Measurements from ENCODE around the gene LDLRAD1. TPM values are rescaled to one million over a fixed set of nuclear protein-coding genes. Genes with fewer than 3 reads are reported as not detected.

LDLRAD1 gene
- polyA plus RNA-seq, 1 donor (not counting 4 experiments of a cell fraction or from before 2014, with no cell fraction given), result not detected

DNA sequence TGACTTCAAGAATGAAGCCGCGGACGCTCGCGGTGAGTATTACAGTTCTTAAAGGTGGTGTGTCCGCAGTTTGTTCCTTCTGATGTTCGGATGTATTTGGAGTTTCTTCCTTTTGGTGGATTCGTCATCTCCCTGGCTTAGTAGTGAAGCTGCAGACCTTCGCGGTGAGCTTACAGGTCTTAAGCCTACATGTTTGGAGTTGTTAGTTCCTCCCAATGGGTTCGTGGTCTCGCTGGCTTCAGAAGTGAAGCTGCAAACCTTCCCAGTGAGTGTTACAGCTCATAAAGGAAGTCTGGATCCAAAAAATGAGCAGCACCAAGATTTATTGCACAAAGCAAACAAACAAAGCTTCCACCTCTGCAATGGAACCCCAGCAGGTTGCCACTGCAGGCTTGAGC is 14.7 kb downstream of the LDLRAD1 start:
- peak; percentile 68 for DNase-seq (ENCODE audit: low read depth, low spot score)
- H3K27ac ChIP-seq (ENCODE audit: control insufficient read depth, insufficient read depth, low read length), result no peak overlapping the region
- H4K20me1 ChIP-seq (ENCODE audit: control insufficient read depth, extremely low read depth, insufficient read depth, low read length), result no peaks in the 10 kb centered on the region
- peaks cover 9% of the 10 kb centered on the region for H3K4me1 ChIP-seq (ENCODE audit: control insufficient read depth, extremely low read depth, insufficient read depth, low read length)
- dilution Hi-C loops (cut with MboI; ENCODE audit: extremely low pct_ligation_motif_present, low sequenced_read_pairs), result no loop called here
- H3K79me2 ChIP-seq (ENCODE audit: control insufficient read depth, insufficient read depth, low read length), result no peaks in the 10 kb centered on the region
- no peaks in the 10 kb centered on the region for H3K36me3 ChIP-seq (ENCODE audit: control insufficient read depth in 2 of 2, extremely low read depth in 1 of 2, insufficient read depth in 2 of 2, low read length in 2 of 2)
- H3K27me3 ChIP-seq (ENCODE audit: control insufficient read depth, extremely low read depth, insufficient read depth, low read length), result no peaks in the 10 kb centered on the region
- H3K9me3 ChIP-seq (ENCODE audit: control insufficient read depth, low read depth, low read length), result no peaks in the 10 kb centered on the region
- FAIRE-seq, result peak; percentile 80
- peak overlapping the region; percentile 27 for H3K4me2 ChIP-seq (ENCODE audit: control insufficient read depth, extremely low read depth, insufficient read depth, low read depth, low read length)
- H2AFZ ChIP-seq (ENCODE audit: control insufficient read depth, low read length), result no peak overlapping the region
- H3K9me1 ChIP-seq (ENCODE audit: control insufficient read depth, extremely low read depth, insufficient read depth, low read length), result no peaks in the 10 kb centered on the region
- no peak overlapping the region for H3K4me3 ChIP-seq (ENCODE audit: control insufficient read depth in 2 of 3, extremely low read depth in 1 of 3, insufficient read depth in 2 of 3, low read depth in 1 of 3, low read length in 3 of 3)
- no peak for TF ChIP-seq CTCF (optimal IDR thresholded peaks at IDR 0.05 in 1 of 3, IDR thresholded peaks at IDR 0.05 in 1 of 3, conservative IDR thresholded peaks at IDR 0.05 in 1 of 3; ENCODE audit: extremely low read depth in 1 of 3, insufficient read depth in 2 of 3, low read length in 3 of 3)
- TF ChIP-seq EZH2 (IDR thresholded peaks at IDR 0.05; ENCODE audit: low read length), result no peak
- no peak overlapping the region for H3K9ac ChIP-seq (ENCODE audit: control insufficient read depth, extremely low read depth, insufficient read depth, low read length)

GRCh38 chr1:54002544-54003248 is 15.3 kb downstream of the LDLRAD1 start:
- DNase-seq (ENCODE audit: low read depth, low spot score), result no peak

More at GRCh38 chr1:54002544-54003248, 15.3 kb downstream of the LDLRAD1 start:
- no peaks in the 10 kb centered on the region for H3K36me3 ChIP-seq (ENCODE audit: control insufficient read depth in 2 of 2, extremely low read depth in 1 of 2, insufficient read depth in 2 of 2, low read length in 2 of 2)
- no peak overlapping the region for H3K4me3 ChIP-seq (ENCODE audit: control insufficient read depth in 2 of 3, extremely low read depth in 1 of 3, insufficient read depth in 2 of 3, low read depth in 1 of 3, low read length in 3 of 3)
- H2AFZ ChIP-seq (ENCODE audit: control insufficient read depth, low read length), result no peak overlapping the region
- no peaks in the 10 kb centered on the region for H3K9me3 ChIP-seq (ENCODE audit: control insufficient read depth, low read depth, low read length)
- no peaks in the 10 kb centered on the region for H3K9me1 ChIP-seq (ENCODE audit: control insufficient read depth, extremely low read depth, insufficient read depth, low read length)
- peaks cover 9% of the 10 kb centered on the region for H3K4me1 ChIP-seq (ENCODE audit: control insufficient read depth, extremely low read depth, insufficient read depth, low read length)
- H4K20me1 ChIP-seq (ENCODE audit: control insufficient read depth, extremely low read depth, insufficient read depth, low read length), result no peaks in the 10 kb centered on the region
- no peak overlapping the region for H3K9ac ChIP-seq (ENCODE audit: control insufficient read depth, extremely low read depth, insufficient read depth, low read length)
- H3K4me2 ChIP-seq (ENCODE audit: control insufficient read depth, extremely low read depth, insufficient read depth, low read depth, low read length), result peak overlapping the region; percentile 4
- no peak for TF ChIP-seq CTCF (optimal IDR thresholded peaks at IDR 0.05 in 1 of 3, IDR thresholded peaks at IDR 0.05 in 1 of 3, conservative IDR thresholded peaks at IDR 0.05 in 1 of 3; ENCODE audit: extremely low read depth in 1 of 3, insufficient read depth in 2 of 3, low read length in 3 of 3)
- no peak for FAIRE-seq
- dilution Hi-C loops (cut with MboI; ENCODE audit: extremely low pct_ligation_motif_present, low sequenced_read_pairs), result no loop called here
- no peaks in the 10 kb centered on the region for H3K27me3 ChIP-seq (ENCODE audit: control insufficient read depth, extremely low read depth, insufficient read depth, low read length)
- H3K27ac ChIP-seq (ENCODE audit: control insufficient read depth, insufficient read depth, low read length), result no peak overlapping the region
- no peaks in the 10 kb centered on the region for H3K79me2 ChIP-seq (ENCODE audit: control insufficient read depth, insufficient read depth, low read length)

All from keratinocyte (primary cell).